ENCODE measurements around the gene GRB10.

DNA sequence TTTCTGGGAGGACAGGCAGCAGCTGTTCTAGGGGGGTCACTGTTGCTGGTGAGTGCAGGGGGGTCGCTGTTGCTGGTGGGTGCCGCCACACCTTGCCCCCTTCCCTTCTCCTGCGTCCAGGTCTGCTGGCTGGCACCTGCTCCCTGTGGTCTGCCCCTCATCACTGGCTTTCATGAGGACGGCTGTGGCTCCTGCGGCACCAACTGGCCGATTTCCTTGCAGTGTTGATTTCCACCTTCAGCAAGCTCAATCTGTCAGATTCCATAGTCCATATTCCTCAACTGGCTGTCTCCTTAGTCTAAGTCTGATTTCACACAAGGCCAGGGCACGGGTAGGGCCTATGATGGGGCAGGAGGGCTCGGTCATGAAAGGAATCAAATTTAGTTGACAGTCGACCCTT, 23.4 kb upstream of the GRB10 start:
- TF ChIP-seq POLR2A (IDR thresholded peaks at IDR 0.05; ENCODE audit: low read length) (no peak), GATA1 (IDR thresholded peaks at IDR 0.05; ENCODE audit: low read depth, low read length) (no peak)

All from erythroblast (primary cell).